ENCODE measurements around the gene DDX41.

DDX41 gene

DNA sequence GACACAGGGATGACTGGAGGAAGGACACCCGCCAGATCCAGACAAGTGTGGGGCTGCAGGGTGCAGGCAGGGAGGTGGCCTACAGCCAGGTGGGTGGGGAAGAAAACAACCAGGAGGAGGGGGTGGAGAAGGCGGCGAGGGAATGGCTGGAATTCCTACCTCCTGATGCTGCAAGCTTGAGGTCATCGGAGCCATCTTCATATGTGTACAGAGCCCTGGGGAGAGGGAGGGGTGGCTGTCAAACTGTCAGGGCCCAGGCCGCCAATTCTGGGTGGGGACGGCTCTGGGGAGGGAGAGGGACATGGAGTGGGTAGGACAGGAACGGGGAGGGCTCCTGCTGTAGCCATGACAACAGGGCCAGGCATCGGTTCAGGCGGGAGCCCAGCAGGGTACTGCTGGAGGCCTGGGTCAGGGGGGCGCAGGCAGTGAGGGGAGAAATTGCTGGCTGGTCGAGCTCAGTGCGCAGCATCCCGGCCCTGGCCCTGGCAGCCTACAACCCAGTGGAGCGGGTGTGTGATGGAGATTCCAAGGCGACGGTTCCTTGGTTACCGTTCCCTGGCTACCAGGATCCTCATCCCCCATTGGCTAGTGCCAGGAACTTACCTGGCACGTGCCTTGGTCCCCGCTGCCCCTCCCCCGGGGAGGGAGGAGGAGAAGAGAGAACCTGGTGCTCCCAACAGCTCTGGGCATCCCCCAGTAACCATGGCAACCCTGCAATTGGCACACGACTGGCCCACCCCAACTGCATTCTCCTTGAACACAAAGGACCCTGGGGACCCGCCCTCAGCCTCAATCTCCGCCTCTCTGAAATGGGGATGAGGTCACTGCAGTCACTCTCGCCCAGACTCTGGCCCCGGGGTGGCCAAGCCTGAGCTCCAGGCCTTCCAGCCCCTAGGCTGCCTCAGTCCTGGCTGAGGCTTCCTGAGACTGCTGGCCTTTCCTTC, 47.8 kb downstream of the DDX41 start:
- DNase-seq (ENCODE audit: low read depth): no peak

DNA sequence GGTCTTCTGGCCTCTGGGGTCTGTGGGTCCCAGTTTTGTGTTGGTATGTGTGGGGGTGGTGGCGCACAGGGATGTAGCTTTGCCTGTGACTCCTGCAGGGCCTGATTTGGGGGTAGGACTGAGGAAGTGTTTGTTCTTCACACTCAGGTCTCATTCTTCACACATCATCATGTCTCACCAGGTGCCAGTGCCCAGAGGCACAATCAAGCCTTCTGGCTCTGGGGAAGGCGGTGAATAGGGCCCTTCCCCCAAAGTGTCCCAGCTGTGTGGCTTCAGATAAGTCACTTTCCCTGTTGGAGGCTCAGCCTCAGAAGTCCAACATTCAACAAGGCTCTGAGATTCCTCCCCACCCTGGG, 48.5 kb downstream of the DDX41 start:
- no peak for DNase-seq (ENCODE audit: low read depth)

DNA sequence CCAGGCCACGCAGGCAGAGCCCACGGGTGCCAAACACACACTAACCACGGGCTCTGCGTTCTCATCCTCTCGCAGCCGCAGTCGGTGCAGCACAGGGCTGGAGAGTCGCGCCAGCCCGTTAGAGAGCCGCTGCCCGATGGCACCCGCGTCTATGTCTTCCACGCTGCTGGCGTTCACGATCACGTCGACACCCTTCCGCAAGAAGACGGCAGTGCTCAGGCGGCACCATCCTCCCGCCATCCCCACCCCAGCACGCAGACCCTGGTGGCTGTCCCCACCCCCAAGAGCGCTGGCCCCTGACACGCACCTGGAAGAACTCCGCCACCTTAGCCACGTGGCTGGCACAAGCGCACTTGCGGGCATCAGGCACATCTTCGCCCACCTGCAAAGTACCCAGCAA, 49.3 kb downstream of the DDX41 start:
- DNase-seq (ENCODE audit: low read depth): no peak

DNA sequence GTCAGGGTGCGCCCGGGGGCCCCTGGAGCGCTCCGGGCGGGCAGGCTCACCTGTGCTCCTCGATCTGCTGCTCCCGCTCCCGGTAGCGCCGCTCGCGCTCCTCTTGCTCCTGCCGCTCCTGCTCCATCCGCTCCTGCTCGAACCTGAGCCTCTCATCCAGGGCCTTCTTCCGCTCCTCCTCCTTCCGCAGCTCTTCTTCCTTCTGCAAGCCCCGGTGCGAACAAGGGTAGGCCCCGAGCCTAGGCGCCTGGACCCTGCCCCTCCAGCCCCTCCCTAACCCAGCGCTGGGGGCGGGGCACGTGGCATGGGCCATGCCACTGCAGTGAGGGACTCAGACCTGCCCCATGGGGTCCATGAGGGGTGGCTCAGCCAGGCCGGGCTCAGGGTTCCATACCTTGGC, 49.9 kb downstream of the DDX41 start:
- no peak for DNase-seq (ENCODE audit: low read depth)

DNA sequence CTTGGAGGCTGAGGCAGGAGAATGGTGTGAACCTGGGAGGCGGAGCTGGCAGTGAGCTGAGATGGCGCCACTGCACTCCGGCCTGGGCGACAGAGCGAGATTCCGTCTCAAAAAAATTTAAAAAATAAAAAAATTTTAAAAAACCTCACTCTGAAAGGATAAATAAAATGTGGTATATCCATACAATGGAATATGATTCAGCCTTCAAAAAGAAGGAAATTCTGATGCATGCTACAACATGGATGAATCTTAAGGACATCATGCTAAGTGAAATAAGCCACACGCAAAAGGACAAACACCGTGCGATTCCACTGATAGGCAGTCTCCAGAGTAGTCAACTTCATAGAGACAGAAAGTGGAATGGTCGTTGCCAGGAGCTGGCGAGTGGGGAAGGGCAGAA, 51.7 kb downstream of the DDX41 start:
- DNase-seq (ENCODE audit: low read depth): no peak

DNA sequence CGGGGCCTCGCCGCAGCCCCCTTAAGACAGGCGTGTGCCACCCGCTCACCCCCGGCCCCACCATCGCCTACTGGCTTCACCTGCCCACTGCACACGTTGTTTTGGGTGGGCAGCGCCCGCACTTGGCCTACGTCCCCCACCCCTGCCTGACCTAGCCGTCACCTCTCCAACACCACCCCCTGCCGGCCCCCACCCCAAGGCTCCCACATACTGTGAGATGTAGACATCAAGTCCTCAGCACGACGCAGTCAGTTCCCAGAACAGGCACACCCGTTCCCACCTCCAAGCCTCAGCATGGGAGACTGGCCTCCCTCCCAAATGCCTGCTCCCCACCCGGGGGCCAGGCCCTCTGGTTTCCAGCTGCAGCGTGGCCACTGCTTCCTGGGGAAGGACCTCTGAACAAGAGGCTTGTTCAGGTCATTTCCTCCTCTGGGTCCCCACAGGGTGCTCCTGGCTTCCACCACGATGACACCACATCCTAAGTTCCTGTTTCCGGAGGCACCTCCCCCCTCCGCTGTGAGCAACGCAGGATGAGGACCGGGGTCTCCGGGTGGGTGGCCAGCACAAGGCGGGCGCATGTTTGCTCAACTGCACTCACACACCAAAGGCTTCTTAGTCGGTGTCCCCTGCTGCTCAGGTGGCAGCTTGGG, 54.6 kb downstream of the DDX41 start:
- no peak for DNase-seq (ENCODE audit: low read depth)
